ENCODE results near the gene NF1.
A peak's percentile ranks its signal among the peaks of the same experiment; 100 is the strongest.
"Not testable (repeated sequence)": the region's sequence is repeated elsewhere in the genome, so short reads cannot be mapped to it uniquely, and the experiment has no call there.

The NF1 gene

DNA sequence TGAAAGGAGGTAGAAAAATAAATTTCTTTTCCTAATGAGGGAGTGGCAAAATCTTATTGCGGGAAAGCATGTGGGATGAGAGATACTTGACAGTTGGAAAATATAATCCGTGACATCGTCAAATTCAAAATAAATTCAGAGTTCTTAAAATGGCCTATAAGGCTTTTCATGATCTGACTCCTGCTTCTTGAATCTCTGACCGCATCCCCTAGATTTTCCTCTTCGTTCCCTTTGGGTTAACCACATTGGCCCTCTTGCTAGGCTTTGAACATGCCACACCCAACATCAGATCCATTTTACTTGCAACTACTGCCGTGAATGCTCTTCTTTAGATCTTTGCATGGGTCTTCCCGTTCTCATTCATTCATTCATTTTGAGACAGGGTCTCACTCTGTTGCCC, 50.1 kb downstream of the NF1 start:
- H3K4me3 ChIP-seq (ENCODE audit: low read length): no peak overlapping the region
- DNase-seq (ENCODE audit: low read depth): no peak
- TF ChIP-seq CTCF (IDR thresholded peaks at IDR 0.05; ENCODE audit: insufficient read depth, low read depth, low read length, missing control alignments): no peak

- TF ChIP-seq CTCF (IDR thresholded peaks at IDR 0.05; ENCODE audit: insufficient read depth, low read depth, low read length, missing control alignments): no peak
- H3K4me3 ChIP-seq (ENCODE audit: low read length): no peak overlapping the region
- peak; percentile 15 for DNase-seq (ENCODE audit: low read depth)
Measured at GRCh38 chr17:31147507-31148202, 52.9 kb downstream of the NF1 start.

DNA sequence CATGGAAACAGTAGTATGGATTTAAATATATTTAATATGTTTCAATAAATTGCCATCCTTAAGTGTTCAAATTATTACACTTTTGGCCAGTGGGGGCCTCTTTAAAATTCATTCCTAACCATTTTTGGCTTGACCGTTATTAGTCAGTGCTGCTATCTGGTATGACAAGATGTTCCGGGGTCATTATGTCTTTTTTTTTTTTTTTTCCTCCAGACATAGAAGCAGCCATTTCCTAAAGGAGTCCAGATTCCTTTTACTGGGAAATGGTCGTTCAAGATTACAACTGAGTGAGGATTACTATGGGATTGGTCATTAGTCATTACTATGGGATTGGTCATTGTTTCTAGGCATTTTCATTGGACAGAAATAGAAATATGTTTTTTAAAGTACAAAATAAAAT, 53.4 kb downstream of the NF1 start:
- DNase-seq (ENCODE audit: low read depth): no peak
- no peak overlapping the region for H3K4me3 ChIP-seq (ENCODE audit: low read length)
- TF ChIP-seq CTCF (IDR thresholded peaks at IDR 0.05; ENCODE audit: insufficient read depth, low read depth, low read length, missing control alignments): no peak

GRCh38 chr17:31152271-31152670, 57.5 kb downstream of the NF1 start:
- no peak overlapping the region for H3K4me3 ChIP-seq (ENCODE audit: low read length)
- DNase-seq (ENCODE audit: low read depth): no peak
- no peak for TF ChIP-seq CTCF (IDR thresholded peaks at IDR 0.05; ENCODE audit: insufficient read depth, low read depth, low read length, missing control alignments)

- TF ChIP-seq CTCF (IDR thresholded peaks at IDR 0.05; ENCODE audit: insufficient read depth, low read depth, low read length, missing control alignments): no peak
- DNase-seq (ENCODE audit: low read depth): no peak
- H3K4me3 ChIP-seq (ENCODE audit: low read length): no peak overlapping the region
Measured at GRCh38 chr17:31155208-31155810, 60.5 kb downstream of the NF1 start.

GRCh38 chr17:31156326-31156725, 61.5 kb downstream of the NF1 start:
- DNase-seq (ENCODE audit: low read depth): no peak
- H3K4me3 ChIP-seq (ENCODE audit: low read length): no peak overlapping the region
- no peak for TF ChIP-seq CTCF (IDR thresholded peaks at IDR 0.05; ENCODE audit: insufficient read depth, low read depth, low read length, missing control alignments)

GRCh38 chr17:31156864-31157263, 62.1 kb downstream of the NF1 start:
- not testable (repeated sequence) for H3K4me3 ChIP-seq (ENCODE audit: low read length); DNase-seq (ENCODE audit: low read depth)

Data from epithelial cell of esophagus (primary cell).